Fibroblast of skin of left quadriceps (primary cell): ENCODE results near the gene FRMD4A.
A peak's percentile ranks its signal among the peaks of the same experiment; 100 is the strongest.

Experiments
- DNase-seq, 2 experiments: peaks; one replicate each; pipeline ENCODE4 v3.0.0-alpha.2; 2013; ENCODE audit warnings: low read depth in 2 of 2

Gene FRMD4A

DNA sequence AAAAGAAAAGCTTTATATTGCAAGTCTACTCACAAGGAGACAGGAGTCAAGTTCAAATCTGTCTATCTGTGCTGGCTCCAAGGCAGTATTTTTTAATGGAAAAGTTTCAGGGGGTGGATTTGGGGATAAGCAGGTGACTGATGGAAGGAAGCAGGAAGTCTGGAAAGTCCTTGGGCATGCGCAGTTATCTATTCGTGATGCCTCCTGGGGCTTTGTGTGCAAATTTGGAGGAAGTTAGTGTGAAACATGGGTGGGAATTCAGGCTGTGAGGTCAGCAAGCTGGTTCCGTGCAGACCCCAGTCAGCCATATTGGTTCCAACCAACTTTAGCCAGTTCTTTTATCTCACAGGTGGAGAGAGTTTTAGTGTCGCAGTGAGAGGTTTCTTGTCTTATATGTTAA, 140.0 kb downstream of the FRMD4A start:
- DNase-seq = no peak

GRCh38 chr10:14186245-14186644, 144.5 kb downstream of the FRMD4A start:
- no peak for DNase-seq

- DNase-seq = peak; percentile 36 to 45
Measured at GRCh38 chr10:14185316-14186045, 145.2 kb downstream of the FRMD4A start.

DNA sequence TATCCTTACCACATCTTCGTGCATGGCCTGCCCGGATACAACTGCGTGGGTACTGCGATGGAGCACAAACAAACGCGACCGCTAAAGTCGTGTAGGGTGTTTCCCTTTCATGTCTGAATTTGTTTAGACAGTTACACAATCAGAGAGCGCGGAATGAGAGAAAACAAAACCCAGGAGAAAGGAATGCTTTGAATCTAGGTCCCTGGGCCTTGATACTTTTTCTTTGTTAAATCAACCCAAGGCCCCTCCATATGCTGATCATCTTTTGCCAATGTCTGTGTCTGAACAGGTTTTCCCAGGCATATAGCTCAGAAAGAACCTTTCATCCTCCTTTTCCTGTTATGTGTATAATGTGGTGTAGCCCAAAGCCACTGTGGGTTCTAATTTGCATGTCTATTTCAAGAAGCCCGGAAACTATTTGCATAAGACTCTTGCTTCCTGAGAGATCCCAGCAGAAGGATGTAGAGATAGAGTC, 145.8 kb downstream of the FRMD4A start:
- no peak for DNase-seq

- DNase-seq = no peak
Measured at GRCh38 chr10:14182781-14183180, 147.9 kb downstream of the FRMD4A start.

DNA sequence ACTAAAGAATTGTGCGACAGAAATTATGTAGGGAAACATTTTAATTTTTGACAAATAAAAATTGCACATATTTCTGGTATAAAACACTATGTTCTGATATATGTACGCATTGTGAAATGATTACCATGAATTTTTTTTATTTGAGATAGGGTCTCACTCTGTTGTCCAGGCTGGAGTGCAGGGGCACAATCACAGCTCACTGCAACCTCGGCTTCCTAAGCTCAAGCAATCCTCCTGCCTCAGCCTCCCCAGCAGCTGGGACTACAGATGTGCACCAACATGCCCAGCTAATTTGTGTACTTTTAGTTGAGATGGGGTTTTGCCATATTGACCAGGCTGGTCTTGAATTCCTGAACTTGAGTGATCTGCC, 149.2 kb downstream of the FRMD4A start:
- DNase-seq = no peak

DNA sequence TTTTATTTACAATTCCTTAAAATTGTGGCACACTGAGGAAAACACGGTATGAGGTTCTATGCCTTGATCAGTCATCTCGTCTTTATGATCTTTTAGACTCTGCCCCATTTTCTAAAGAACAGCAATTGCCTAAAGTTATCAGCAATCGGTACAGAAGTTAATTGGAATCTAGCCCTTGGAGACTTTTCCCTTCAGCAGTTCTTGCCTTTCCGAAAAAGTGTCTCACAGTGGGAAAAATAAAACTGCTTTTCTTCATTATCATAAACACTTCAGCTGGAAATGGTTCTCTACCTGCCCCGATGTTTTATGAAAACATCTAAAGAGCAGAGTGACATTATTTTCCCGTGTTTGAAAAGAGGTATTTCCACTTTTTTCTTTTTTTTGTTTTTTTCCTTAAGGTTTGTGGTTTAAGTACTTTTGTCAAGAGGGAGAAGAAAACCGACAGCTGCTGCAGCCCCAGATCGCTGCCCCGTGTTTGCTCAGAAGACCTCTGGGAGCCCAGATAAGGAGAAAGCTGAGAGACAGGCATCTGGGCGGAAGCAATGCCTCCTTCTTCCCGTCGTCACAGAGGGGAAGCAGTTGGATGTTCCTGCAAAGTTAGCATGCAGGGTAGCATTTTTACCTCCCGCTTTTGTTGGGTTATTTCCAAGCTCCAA, 149.7 kb downstream of the FRMD4A start:
- no peak for DNase-seq

DNA sequence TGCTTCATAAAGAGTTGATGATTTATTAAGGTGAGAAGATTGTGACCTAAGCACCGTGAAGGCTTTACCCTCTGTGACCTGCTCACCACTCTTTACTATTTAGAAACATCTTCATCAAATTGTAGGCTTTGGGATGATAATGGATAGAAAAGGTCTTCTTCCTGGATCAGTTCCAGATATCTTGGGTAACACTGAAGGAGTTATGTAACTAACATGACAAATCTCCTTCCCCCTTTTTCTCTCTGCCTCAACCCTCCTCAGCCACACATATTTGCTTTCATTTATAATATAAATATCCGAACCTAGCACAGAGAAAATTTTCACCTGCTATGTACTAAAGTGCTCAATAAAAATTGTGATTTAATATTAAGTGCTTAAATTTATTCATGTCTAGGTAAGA, 151.5 kb downstream of the FRMD4A start:
- no peak for DNase-seq

DNA sequence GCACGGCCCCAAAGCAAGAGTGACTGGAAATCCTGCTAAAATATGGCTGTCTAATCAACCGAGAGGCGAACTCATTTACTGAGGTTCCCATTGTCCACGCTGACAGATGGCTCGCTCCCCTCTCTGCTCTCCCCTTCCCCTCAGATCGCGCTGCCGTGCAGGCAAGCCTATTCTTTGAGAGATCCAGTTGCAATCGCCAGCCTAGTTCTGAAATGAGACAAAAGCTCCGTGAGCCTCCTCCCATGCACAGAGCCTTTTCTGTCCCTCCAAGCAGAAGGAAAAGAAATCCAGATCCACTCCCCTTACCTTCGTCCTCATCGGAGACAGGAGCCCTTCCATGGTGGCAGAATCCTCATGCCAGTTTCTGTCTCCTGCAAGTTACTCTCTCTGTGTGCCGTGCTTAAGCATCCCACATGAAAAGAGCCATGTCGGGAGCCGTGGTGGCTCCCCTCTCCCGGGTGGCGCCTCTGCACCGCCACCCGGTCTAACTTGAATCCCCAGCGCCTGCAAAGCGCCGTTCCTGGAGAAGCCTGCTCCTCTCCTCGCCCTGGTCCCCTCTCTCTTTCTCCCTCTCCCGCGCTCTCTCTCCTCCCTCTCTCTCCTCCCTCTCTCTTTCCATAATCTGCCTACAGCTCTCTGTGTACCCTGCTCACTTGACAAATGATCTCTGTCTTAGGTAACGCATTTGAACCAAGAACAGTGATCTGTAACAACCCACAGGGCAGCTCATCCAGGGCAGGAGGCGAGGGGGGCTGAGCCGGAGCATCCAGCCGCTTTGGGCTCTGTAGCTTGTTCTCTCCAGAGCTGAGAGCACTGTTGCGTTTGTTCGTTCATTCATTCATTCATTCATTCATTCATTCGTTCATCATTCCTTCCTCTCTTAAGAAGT, 156.8 kb downstream of the FRMD4A start:
- DNase-seq = no peak

- no peak for DNase-seq
Measured at GRCh38 chr10:14173391-14173705, 157.4 kb downstream of the FRMD4A start.

GRCh38 chr10:14172336-14172950, 158.3 kb downstream of the FRMD4A start:
- DNase-seq = no peak

DNA sequence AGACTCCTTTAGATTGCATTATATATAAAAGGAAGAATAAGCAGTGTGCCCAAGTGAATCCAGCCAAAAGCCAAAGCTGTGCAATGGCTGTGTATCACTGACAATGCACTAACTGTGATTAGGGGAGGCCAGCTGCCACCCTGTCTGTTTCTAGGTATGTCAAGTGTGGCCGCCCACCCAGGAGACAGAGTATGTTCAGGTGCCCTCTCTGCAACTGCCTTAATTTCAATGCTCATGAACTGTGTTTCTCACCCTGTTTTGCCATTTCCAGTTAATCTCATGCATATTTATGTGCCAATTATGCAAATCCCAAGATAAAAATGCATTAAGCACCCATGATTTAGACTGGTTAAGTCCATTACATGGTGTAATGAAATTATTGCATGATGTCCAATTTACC, 159.4 kb downstream of the FRMD4A start:
- no peak for DNase-seq

DNA sequence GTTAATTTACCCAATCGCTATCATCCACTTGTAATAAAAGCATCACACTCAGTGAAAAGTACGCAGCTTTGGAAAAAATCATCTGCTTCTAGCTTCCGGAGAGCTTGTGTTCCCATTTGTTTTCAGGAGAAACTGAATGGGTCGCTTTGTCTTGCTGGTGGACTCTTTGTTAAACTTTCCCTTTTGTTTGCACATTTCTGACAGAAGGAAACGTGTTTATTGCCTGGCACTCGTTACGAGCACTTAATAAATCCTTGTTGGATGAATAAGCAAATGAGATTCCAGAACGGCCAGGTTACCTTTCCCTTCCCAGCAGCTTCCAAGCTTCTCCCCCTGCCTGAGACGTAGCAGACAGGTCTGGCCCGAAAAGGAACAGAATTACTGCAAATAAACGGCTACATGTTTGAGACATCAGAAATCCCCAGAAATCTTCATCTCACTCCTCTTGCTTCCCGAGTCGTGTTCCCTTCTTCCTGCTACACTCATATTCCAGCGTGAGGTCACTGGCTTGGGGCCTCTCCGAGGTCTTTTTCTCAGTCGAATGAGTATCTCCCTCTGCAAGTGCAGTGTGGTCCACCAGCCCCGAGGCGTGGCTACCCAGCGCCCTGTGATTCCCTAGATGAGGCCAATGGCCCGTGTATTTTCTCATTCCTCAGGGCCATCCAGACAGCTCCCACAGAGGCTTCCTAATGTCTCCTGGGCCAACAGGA, 167.2 kb downstream of the FRMD4A start:
- no peak for DNase-seq

GRCh38 chr10:14162629-14163344, 167.9 kb downstream of the FRMD4A start:
- DNase-seq = no peak

GRCh38 chr10:14162061-14162460, 168.7 kb downstream of the FRMD4A start:
- DNase-seq = no peak

GRCh38 chr10:14160299-14160698, 170.4 kb downstream of the FRMD4A start:
- no peak for DNase-seq

- DNase-seq = no peak
Measured at GRCh38 chr10:14158575-14158974, 172.1 kb downstream of the FRMD4A start.

DNA sequence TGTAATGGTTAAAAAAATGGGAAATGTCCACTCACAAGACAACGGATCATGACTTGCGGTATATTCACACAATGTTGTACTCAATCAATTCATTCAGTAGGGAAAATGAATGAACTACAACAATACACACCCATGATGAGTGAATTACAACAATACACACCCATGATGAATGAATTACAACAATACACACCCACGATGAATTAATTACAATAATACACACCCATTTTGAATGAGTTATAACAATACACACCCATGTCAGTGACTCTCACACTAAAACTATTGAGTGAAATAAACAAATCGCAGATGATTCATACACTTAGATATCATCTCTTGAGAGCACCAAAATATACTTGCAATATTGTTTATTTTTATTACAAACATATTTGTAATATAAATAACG, 174.6 kb downstream of the FRMD4A start:
- no peak for DNase-seq

DNA sequence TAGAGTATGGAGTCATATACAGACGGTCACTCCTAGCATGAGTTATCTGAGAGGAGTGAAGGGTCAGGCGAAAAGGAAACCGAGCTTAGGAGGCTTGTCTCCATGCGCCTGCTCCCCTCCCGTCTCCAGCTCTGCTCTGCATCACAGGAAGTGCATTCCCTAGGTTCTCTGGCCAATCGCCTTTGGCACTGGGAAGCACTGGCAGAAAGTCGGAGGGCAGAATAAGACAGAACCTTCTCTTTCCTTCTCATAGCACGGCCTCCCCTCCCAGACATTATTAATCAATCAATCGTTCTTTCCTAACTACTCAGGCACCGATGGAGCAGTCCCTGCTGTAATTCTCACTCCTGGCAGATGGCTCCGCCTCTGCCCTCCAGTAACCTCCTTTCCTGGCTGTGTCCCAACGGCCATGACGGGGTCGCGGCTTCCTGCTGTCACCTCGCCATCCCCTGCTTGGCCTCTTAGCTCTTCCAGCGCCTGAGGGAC, 177.1 kb downstream of the FRMD4A start:
- DNase-seq = no peak

- no peak for DNase-seq
Measured at GRCh38 chr10:14151571-14151970, 179.2 kb downstream of the FRMD4A start.

DNA sequence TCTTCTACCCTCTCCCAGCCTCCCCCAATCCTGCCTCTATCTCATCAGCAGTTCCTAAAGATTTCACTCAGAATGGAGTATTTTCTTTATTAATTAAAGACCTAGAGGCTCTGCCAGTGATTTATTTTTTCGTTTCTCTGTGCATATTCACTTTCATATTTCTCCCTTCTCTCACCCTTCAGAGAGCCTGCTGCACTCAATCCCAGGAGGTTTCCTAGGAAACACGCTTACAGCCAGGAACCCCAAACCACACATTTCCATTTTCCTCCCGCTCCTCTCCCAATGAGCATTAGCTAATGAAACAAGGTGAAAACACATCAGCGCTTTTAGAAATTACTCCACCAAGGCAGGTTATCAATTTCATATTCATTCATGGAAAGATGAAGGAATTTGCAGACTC, 180.2 kb downstream of the FRMD4A start:
- no peak for DNase-seq
